VCaP (cell line): ENCODE data around the gene DYDC2.

Source experiments
- H3K27ac ChIP-seq: fragments of 450-650 bp; 2 replicates; pipeline ENCODE4 v1.5.1; 2017
- CTCF ChIP-seq: fragments of 450-650 bp; conservative IDR thresholded peaks from 2 replicates; pipeline ENCODE4 v1.5.1; 2017; ENCODE audit warnings: mild to moderate bottlenecking, moderate library complexity

DYDC2 gene

DNA sequence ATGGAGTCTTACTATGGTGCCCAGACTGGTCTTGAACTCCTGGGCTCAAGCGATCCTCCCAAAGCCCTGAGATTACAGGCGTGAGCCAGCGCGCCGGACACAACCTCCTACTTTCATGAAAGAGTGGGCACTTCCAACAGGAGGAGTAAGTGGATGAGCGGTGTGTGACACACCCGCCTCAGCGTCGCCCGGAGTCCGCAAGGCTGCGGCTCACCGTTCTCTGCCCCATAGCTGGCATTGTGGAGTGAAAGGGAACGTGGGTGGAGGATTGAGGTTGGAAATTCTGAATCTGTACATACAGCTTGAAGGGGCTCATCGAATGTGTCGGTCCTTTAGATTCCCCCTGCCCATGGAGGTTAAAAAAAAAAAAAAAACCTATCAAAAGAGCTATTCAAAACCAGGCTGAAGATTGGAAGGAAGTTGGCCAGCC lies 51.2 kb downstream of the DYDC2 start:
- H3K27ac ChIP-seq: peak overlapping the region; percentile 90
- TF ChIP-seq CTCF: no peak

GRCh38 chr10:80408242-80409101 lies 51.9 kb downstream of the DYDC2 start, which contains the start of gene PRXL2A:
Gene PRXL2A, plus strand, starts transcription at chr10:80408551. Its CDS starts 11,917 bp downstream, at chr10:80420468.
- TF ChIP-seq CTCF: 0 out of 2 replicates have a peak, but pooled peaks have one; percentile 8
- H3K27ac ChIP-seq: peak within 1 kb of the TSS; percentile 90

DNA sequence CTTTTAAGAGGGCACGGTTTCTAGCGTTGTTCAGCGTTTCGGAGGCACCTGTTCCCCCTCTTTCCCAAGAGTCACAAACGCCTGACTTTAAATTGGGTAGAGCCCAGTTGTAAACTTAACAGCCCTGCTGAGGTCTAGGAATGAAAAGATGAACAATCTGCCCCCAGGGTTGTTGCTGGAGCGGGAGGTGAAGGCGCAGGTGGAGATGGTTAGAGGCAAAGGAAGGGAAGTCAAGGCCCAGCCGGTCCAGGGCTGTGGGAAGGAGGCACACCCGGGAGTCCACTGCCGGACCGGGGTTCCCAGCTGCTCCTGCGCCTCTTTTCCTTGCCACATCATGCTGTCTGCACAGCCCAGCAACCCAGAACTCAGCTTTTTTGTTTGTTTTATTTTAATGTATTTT lies 52.5 kb downstream of the DYDC2 start:
- H3K27ac ChIP-seq: peak overlapping the region; percentile 90

DNA sequence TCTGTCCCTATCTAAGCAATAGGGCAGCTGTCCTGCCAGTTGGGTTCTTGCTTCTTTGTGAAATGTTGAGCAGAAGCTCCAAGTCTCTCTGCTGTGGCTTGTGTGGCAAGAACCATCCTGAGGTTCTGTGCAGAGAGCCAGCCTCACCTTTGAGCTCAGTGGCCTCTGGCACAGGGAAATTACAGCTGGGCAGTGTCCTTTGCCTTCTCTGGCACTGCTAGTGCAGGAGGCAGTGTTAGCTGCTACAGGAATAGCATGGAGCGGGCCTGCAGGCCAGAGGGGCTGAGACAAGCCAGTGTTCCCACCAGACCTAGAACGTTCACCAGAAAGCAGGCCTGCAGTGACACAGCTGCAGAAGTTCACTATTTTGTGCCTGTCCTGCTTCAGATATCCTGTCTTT lies 53.5 kb downstream of the DYDC2 start:
- H3K27ac ChIP-seq: peak overlapping the region; percentile 90
- no peak for TF ChIP-seq CTCF

More for the DNA sequence above, 52.5 kb downstream of the DYDC2 start:
- TF ChIP-seq CTCF: no peak

- peak overlapping the region; percentile 90 for H3K27ac ChIP-seq
- TF ChIP-seq CTCF: no peak
These were observed 54.1 kb downstream of the DYDC2 start for GRCh38 chr10:80410578-80411145.

GRCh38 chr10:80411267-80411668 lies 54.7 kb downstream of the DYDC2 start:
- no peak for TF ChIP-seq CTCF
- H3K27ac ChIP-seq: peak overlapping the region; percentile 90

DNA sequence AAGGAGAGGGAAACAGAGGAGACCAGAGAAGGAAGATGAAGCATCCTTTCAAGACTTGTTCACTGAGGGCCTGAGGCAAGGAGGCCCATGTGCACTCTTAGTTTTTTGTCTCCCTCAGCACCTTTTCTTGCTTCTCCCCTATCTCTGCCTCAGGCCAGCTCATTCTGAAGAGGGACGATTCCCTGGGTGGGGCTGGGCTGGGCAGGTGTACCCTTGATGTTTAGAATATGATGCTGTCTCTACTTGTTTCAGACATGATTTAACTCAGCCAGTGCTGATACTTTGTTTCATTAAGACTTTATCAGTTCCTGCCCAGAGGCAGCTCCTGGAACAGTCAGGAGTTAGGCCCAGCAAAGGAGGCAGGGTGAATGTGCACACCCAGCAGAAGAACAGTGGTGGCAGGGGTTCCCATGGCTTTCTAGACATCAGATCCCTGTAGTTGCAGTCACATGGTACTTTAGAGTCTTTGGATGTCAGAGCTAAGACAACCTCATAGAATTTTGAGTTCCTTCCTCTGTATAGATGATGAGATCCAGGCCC lies 55.2 kb downstream of the DYDC2 start:
- peak overlapping the region; percentile 90; the same call in 1 of the 2 replicates for H3K27ac ChIP-seq
- TF ChIP-seq CTCF: no peak
